ENCODE measurements around the gene LPIN1. TPM values are rescaled to one million over a fixed set of nuclear protein-coding genes. Genes with fewer than 3 reads are reported as not detected.
"Not testable (repeated sequence)": the region's sequence is repeated elsewhere in the genome, so short reads cannot be mapped to it uniquely, and the experiment has no call there.

The LPIN1 gene
- total RNA-seq, 1 donor from 2014 or later = 43.0 TPM

DNA sequence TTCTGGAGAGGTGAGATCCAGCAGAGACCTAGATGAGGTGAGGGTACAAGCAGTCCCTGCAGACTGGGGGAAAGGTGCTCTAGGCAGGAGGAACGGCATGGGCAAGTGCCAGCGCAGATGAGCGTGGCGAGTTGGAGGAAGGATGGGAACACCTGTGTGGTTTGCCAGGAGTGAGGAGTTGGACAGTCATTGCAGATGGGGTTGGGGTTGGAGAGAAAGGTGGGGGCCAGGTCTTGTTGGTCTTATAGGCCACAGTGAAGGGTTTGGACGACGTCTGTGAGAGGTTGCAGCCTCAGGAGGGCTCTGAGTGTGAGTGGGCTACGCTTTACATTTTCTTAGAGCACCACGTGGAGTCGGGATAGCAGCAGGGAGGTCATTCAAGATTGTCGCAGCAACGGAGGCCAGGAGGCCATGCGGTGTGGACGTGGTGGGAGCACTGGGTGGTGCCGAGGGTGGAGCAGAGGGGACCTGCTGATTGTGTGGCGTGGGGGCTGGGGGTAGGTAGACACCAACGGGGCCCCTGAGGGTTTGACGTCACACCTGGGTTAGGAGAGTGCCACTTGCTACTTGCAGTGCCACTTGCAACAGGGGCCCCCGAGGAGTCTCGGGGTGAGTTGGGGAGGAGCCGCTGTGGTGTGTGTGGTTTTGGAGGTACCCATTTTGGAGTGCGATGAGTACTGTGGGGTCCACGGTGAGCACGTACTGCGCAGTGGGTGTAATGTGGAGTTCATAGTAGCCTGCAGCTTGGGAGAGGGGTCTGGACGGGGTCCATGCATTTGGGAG, 66.2 kb downstream of the LPIN1 start:
- Histone ChIP-seq H3K27ac (replicated peaks) (no peak overlapping the region), H3K27me3 (ENCODE audit: low read depth) (no peaks in the 10 kb centered on the region), H3K36me3 (peaks cover 52% of the 10 kb centered on the region), H3K4me1 (peaks cover 18% of the 10 kb centered on the region), H3K4me3 (no peak overlapping the region), H3K9me3 (replicated peaks) (no peaks in the 10 kb centered on the region)
- TF ChIP-seq, protein P1, sequence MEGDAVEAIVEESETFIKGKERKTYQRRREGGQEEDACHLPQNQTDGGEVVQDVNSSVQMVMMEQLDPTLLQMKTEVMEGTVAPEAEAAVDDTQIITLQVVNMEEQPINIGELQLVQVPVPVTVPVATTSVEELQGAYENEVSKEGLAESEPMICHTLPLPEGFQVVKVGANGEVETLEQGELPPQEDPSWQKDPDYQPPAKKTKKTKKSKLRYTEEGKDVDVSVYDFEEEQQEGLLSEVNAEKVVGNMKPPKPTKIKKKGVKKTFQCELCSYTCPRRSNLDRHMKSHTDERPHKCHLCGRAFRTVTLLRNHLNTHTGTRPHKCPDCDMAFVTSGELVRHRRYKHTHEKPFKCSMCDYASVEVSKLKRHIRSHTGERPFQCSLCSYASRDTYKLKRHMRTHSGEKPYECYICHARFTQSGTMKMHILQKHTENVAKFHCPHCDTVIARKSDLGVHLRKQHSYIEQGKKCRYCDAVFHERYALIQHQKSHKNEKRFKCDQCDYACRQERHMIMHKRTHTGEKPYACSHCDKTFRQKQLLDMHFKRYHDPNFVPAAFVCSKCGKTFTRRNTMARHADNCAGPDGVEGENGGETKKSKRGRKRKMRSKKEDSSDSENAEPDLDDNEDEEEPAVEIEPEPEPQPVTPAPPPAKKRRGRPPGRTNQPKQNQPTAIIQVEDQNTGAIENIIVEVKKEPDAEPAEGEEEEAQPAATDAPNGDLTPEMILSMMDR (IDR thresholded peaks at IDR 0.05; ENCODE audit: borderline replicate concordance) = no peak
- no peak for DNase-seq
- intact Hi-C loops (cut with micrococcal nuclease) = no loop called here

DNA sequence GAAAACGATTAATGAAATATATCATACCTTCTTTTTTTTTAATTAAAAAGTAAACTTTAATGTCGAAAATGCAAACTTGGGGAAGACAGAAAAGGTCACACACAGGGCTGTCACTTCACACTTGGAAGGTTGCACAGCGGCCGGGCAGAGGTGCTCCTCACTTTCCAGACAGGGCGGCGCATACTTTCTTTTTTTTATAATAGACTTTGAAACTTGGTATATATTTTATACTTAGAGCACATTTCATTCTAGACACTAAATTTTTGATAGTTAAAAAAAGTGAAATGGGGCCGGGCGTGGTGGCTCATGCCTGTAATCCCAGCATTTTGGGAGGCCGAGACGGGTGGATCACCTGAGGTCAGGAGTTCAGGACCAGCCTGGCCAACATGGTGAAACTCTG, 66.9 kb downstream of the LPIN1 start:
- Histone ChIP-seq H3K36me3 (peaks cover 49% of the 10 kb centered on the region), H3K4me1 (peaks cover 16% of the 10 kb centered on the region)
- intact Hi-C loops (cut with micrococcal nuclease); DNase-seq; H3K4me3 ChIP-seq; H3K27me3 ChIP-seq (ENCODE audit: low read depth); H3K9me3 ChIP-seq (replicated peaks); H3K27ac ChIP-seq (replicated peaks): not testable (repeated sequence)

DNA sequence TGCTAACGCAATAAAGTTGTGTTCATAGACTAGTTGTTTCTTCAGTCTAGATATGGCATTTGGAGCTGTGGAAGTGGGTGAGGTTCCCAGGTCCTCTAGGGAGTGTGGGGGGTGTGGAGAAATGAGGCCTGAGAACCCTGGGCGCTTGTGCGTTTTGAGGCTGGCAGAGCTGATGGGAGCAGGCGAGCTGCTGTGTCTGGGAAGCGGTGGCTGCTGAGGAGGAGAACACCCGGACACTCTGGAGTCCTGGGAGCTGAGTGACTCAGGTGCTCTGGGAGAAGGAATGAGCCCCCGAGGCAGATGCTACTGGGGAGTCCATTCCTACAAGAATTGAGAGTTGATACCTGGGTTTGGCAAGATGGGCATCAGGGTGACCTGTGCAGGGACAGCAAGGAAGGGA, 67.5 kb downstream of the LPIN1 start:
- no peaks in the 10 kb centered on the region for H3K9me3 ChIP-seq (replicated peaks)
- TF ChIP-seq, protein P1 (IDR thresholded peaks at IDR 0.05; ENCODE audit: borderline replicate concordance) = no peak
- no peak overlapping the region for H3K27ac ChIP-seq (replicated peaks)
- no peak for DNase-seq
- no peaks in the 10 kb centered on the region for H3K27me3 ChIP-seq (ENCODE audit: low read depth)
- H3K4me1 ChIP-seq = peaks cover 16% of the 10 kb centered on the region
- intact Hi-C loops (cut with micrococcal nuclease) = no loop called here
- H3K36me3 ChIP-seq = peaks cover 49% of the 10 kb centered on the region
- no peak overlapping the region for H3K4me3 ChIP-seq

DNA sequence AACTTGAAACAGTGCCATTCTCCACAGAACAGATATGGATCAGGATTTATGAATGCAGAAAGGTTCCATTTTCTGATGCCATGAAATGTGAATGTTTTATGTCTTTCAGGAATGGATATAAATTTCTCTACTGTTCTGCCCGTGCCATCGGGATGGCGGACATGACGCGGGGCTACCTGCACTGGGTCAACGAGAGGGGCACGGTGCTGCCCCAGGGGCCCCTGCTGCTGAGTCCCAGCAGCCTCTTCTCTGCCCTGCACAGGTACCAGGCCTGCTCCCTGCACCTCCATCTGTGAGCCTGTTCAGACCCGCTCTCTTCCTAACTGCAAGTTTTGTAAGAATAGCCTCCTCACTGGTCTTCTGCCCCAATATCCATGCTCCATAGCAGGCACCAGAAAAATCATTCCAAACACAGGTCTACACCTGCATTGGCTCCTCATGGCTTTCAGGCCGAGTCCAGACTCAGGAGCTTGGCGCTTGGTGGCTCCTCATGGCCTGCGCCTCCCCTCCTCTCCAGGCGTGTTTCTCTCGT, 68.6 kb downstream of the LPIN1 start:
- intact Hi-C loops (cut with micrococcal nuclease) = no loop called here
- H3K4me1 ChIP-seq = peaks cover 16% of the 10 kb centered on the region
- H3K27me3 ChIP-seq (ENCODE audit: low read depth) = no peaks in the 10 kb centered on the region
- DNase-seq = no peak
- TF ChIP-seq, protein P1 (IDR thresholded peaks at IDR 0.05; ENCODE audit: borderline replicate concordance) = no peak
- peaks cover 60% of the 10 kb centered on the region for H3K36me3 ChIP-seq
- no peak overlapping the region for H3K27ac ChIP-seq (replicated peaks)
- H3K4me3 ChIP-seq = no peak overlapping the region
- no peaks in the 10 kb centered on the region for H3K9me3 ChIP-seq (replicated peaks)

DNA sequence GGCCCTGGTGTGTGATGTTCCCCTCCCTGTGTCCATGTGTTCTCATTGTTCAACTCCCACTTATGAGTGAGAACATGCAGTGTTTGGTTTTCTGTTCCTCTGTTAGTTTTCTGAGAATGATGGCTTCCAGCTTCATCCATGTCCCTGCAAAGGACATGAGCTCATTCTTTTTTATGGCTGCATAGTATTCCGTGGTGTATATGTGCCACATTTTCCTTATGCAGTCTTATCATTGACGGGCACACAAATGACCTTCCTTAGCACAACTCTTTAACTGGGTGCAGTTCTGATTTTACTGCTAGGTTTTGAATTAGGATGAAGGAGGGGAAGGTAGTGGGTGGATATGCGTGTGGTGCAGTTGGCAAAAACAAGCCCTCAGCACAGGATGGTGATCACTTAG, 70.5 kb downstream of the LPIN1 start:
- intact Hi-C loops (cut with micrococcal nuclease); DNase-seq; H3K4me1 ChIP-seq; H3K4me3 ChIP-seq; H3K9me3 ChIP-seq (replicated peaks); H3K27ac ChIP-seq (replicated peaks); H3K27me3 ChIP-seq (ENCODE audit: low read depth): not testable (repeated sequence)
- peaks cover 71% of the 10 kb centered on the region for H3K36me3 ChIP-seq

DNA sequence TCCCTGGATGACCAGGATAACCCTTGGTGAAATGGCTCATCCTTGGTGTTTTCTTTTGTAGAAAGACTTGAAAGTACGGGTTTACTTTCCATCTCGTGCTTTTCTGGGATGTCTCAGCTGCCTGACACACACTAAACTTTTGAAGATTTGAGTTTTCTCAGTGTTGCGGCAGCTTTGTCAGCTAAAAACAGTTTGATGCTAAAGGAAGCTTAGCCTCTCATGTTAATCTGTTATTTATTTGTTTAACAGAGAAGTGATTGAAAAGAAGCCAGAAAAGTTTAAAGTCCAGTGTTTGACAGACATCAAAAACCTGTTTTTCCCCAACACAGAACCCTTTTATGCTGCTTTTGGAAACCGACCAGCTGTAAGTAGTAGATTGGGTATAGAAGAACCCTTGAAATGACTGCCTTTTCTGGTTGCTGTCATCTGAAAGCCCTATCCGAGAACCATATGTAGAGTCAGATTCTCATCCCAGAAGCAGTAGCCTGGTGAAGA, 72.8 kb downstream of the LPIN1 start:
- no peaks in the 10 kb centered on the region for H3K4me1 ChIP-seq
- H3K36me3 ChIP-seq = peaks cover 83% of the 10 kb centered on the region
- TF ChIP-seq, protein P1 (IDR thresholded peaks at IDR 0.05; ENCODE audit: borderline replicate concordance) = no peak
- no peak overlapping the region for H3K4me3 ChIP-seq
- no peaks in the 10 kb centered on the region for H3K27me3 ChIP-seq (ENCODE audit: low read depth)
- H3K9me3 ChIP-seq (replicated peaks) = no peaks in the 10 kb centered on the region
- no peak overlapping the region for H3K27ac ChIP-seq (replicated peaks)
- DNase-seq = no peak
- intact Hi-C loops (cut with micrococcal nuclease) = no loop called here

All from left ventricle myocardium inferior (tissue), 1 donor.